SIG-M5 (cell line): ENCODE data around the gene BHMT2.

Source experiments
- DNase-seq: peaks from one replicate; lab custom pipeline; 2025; lab: John Stamatoyannopoulos, UW

Gene BHMT2, protein sequence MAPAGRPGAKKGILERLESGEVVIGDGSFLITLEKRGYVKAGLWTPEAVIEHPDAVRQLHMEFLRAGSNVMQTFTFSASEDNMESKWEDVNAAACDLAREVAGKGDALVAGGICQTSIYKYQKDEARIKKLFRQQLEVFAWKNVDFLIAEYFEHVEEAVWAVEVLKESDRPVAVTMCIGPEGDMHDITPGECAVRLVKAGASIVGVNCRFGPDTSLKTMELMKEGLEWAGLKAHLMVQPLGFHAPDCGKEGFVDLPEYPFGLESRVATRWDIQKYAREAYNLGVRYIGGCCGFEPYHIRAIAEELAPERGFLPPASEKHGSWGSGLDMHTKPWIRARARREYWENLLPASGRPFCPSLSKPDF

DNA sequence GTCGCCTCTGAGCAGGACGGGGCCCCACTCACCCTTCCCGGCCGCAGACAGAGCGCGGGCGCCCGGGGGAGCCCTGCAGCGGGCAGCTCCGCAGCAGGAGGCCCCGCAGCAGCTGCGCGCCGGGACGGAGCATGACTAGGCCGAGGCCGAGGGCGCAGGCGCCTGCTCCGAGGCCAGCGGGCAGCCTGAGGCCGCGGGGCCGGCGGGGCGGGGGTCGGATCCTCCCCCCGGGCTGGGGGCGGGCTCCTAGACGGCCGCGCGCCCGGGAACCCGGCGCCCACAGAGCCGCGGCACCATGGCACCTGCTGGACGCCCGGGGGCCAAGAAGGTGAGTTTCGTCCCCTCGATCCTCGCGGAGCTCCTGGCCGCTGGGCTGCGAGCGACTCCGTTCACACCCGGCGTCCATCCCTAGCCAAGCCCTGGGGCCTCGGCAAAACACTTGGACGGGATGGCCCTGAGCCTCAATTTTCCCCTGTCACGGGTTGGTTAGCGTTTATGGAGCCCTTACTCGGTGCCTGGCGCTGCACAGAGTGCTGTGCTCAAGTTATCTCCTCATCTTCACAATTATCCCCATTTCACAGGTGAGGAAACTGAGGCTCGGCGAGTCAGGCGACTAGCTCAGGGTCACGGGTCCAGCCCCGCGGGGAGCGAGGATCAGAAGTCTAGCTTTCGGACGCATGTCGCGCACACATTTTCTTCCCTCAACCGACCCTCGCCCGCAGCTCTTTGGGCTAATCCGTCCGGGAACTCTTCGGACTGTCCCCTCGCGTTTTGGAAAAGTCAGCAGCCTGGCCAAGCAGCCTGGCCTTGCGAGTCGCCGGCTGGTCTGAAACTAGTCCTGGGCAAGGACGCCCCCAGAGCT is at the start of gene BHMT2, which contains the start of gene DMGDH:
Gene BHMT2, plus strand, starts transcription at position 280 of the 862 bp plus-strand sequence. Its CDS starts 16 bp downstream, at position 296.
Gene DMGDH, minus strand, starts transcription at position 187 of the 862 bp plus-strand sequence. Its CDS starts 54 bp downstream, at position 133.
- DNase-seq: no peak

DNA sequence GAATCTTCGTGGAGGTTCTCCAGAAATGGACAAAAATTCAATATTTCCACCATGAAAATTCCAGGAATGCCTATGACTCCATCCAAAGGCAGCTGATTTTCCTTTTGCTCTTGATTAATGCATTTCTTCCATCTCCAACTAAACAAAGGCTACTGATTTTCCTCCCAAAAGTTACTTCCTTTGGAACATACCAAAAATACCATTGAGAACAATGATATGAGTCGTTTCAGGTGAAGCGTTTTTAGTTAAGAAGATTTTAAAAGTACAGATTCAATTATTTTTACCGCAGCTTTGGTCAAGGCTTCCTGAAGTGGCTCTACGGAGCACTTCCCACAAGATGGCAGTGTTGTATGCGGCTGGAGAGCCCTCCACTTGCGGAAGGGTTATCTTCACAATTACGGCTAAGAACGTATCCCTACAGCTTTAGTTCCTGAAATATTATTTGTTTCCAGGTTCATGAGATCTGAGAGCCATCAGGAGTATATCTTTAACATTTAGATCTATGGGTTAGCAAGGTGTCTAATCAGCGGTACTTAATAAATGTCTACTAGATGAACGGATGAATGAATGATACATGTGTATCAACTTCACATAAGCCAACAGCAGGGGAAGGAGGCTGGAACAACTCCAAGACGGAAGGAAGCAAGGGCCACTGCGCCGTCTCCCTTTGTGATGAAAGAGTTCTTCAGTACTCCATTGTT is 48.6 kb upstream of the BHMT2 start:
- no peak for DNase-seq

- no peak for DNase-seq
These were observed 47.8 kb upstream of the BHMT2 start for GRCh38 chr5:79021753-79022152.

DNA sequence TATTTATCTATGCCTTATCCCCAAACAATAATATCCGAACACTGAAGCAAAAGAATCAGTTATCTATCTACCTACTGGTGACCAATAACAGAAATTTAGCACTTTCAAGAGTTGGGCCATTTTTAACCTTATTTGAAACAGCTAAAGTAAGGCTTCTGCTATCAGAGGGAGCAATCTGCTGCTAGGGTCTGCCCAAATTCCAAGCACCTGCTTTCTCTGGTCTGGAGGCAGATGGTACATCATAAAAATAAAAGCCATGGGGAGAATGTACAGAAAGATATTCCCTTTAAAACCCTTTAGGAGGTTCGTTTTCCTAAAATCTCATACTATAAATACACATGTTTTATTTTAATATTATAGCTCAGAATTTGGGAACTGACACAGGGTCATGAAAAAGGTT is 46.8 kb upstream of the BHMT2 start:
- no peak for DNase-seq

DNA sequence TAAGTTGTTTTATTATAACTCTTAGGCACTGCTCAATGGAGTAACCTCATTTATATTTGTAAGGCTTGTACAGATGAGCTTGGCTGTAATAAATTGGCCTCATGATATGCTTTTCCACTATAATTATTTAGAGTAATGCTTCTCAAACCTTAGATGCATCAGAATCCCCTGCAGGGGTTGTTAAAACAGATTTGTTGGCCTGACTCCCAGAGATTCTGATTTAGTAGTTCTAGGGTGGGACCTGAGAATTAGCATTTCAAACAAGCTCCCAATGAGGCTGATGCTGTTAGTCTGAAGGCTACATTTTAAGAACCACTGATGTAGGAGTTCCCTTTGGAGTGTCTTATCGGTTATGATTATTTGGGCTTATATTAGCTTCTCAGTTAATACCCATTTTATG is 46.2 kb upstream of the BHMT2 start:
- no peak for DNase-seq

GRCh38 chr5:79023947-79024346 is 45.6 kb upstream of the BHMT2 start:
- no peak for DNase-seq

GRCh38 chr5:79025054-79025472 is 44.5 kb upstream of the BHMT2 start:
- DNase-seq: no peak

- DNase-seq: no peak
These were observed 38.7 kb upstream of the BHMT2 start for GRCh38 chr5:79030663-79031484.

GRCh38 chr5:79031485-79031867 is 38.1 kb upstream of the BHMT2 start:
- DNase-seq: no peak

GRCh38 chr5:79032031-79032695 is 37.4 kb upstream of the BHMT2 start:
- DNase-seq: no peak

DNA sequence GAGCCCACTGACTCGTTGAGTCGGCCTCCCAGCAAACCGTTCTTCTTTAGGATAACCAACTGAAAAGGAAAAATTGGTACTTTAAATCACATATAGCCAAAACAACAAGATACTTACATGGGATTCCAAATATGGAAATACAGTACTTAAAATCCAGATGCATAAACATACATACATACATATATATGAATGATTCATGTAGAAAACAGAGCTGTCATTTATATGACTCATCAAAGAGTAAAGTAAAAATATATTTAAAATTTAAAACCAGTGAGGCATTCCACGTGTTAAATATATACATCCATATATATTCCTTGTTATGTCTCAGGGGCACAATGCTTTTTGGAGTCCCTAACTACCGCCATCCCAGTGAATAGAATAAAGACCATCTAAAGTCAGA is 36.8 kb upstream of the BHMT2 start:
- DNase-seq: no peak

- no peak for DNase-seq
These were observed 34.3 kb upstream of the BHMT2 start for GRCh38 chr5:79035237-79035636.

GRCh38 chr5:79036769-79037168 is 32.8 kb upstream of the BHMT2 start:
- DNase-seq: no peak

DNA sequence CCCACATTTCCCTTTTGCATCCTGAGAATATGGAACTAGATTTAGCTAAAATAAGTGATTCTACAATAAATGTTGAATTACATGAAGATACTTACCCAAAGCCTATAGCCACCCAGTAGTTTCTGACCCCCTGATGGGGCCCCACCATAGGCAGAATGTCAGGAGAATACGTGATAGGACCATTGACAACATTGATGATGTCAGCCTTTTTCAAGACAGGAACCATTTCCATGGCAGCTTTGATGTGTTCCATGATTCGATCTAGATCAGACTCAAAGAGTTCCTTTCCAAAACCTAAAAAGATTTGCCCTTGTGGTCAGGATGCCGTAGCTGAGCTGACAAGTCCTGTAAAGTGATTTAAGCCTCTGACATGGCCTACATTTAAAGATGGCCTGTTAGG is 27.4 kb upstream of the BHMT2 start:
- no peak for DNase-seq

DNA sequence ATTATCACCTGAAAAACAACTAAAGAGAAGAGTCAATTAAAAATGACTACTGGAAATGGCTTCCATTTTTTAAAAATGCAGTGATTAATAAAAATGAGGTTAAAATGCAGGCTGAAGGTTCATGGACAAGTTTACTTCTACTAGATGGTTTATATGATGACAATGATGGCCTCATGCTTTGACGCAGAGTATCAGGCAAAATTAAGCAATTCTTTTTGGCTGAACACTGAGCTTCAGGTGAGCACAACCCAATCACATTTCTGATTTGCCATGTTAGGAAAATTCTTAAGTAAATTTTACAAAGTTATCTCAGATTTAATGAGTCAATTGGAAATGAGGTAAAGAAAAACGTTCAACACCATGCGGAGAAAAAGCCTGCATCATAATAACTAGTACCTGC is 22.4 kb upstream of the BHMT2 start:
- DNase-seq: no peak

- DNase-seq: no peak
These were observed 21.1 kb upstream of the BHMT2 start for GRCh38 chr5:79048437-79048836.

DNA sequence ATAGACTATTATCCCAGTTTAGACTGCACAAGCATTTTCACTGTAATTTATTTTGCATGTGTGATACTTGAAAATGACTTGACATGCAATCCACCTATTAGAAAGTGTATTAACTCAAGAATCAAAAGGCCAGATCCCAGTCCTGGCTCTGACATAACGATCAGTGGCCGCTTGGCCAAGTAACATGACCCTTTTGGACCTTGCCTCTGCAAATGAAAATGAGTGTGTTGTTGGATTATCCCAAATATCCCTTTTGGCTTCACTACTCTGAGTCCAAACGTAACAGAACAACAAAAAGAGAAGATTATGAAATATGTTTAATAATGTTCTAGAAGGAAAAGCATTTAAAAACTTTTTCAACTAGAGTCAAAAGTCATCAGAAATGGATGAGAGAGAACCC is 19.1 kb upstream of the BHMT2 start:
- DNase-seq: no peak

GRCh38 chr5:79053321-79053720 is 16.2 kb upstream of the BHMT2 start:
- no peak for DNase-seq

GRCh38 chr5:79055017-79055416 is 14.6 kb upstream of the BHMT2 start:
- DNase-seq: no peak

DNA sequence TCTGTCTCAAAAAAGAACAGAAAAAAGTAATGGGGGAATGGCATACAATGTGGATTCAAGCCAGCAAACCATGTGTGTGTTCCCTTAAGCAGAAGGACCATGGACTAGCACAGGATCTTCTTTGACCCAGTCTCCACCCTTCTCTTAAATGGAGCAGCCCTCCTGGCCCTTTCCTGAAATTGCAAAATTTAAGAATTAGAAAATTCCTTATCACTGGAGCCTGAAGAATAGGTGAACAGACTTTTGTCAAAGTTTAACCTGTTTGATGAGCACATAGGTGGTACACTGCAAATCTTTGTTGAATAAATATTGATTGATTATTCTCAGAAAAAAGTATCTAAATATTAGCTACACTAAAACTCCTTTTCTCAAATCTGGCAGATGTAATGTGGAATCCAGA is 12.7 kb upstream of the BHMT2 start:
- DNase-seq: no peak

DNA sequence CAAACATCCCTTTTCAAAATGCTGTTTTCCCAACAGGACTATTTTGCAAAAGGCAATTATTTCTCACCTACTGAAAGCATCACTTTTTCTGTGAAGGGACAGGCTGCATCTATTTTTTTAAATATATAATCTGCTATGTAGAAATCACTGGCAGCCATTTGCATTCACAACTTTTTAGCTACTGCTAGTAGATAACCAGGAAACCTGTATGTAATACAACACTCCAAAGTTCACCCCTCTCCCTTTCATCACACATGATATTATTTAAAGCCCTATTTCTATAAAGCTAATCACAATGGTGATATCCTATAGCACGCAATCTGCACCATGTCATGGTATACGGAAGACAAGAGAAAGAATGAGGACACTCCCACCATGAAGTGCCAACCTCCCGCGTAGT is 9.9 kb upstream of the BHMT2 start:
- DNase-seq: no peak
